HS-27A (cell line): ENCODE results near the gene LRRC15.

Experiments used
- DNase-seq: peaks from one replicate; pipeline ENCODE4 v3.0.0-alpha.2; 2012; ENCODE audit warnings: low read depth, missing footprints

LRRC15 gene

GRCh38 chr3:194316918-194317317 is 52.6 kb downstream of the LRRC15 start:
- no peak for DNase-seq

- DNase-seq = no peak
These were observed 53.6 kb downstream of the LRRC15 start for GRCh38 chr3:194315965-194316361.

GRCh38 chr3:194315088-194315964 is 54.2 kb downstream of the LRRC15 start:
- DNase-seq = no peak

GRCh38 chr3:194314388-194315068 is 55.0 kb downstream of the LRRC15 start:
- no peak for DNase-seq

GRCh38 chr3:194313560-194314387 is 55.8 kb downstream of the LRRC15 start:
- DNase-seq = no peak

GRCh38 chr3:194312743-194313281 is 56.7 kb downstream of the LRRC15 start:
- DNase-seq = no peak

- no peak for DNase-seq
These were observed 57.3 kb downstream of the LRRC15 start for GRCh38 chr3:194312186-194312742.

GRCh38 chr3:194311000-194311399 is 58.5 kb downstream of the LRRC15 start:
- DNase-seq = no peak

GRCh38 chr3:194310060-194310835 is 59.3 kb downstream of the LRRC15 start:
- no peak for DNase-seq

GRCh38 chr3:194308601-194309449 is 60.7 kb downstream of the LRRC15 start:
- DNase-seq = no peak

GRCh38 chr3:194307849-194308248 is 61.7 kb downstream of the LRRC15 start:
- no peak for DNase-seq

GRCh38 chr3:194306771-194307640 is 62.5 kb downstream of the LRRC15 start:
- DNase-seq = no peak

- DNase-seq = no peak
These were observed 63.3 kb downstream of the LRRC15 start for GRCh38 chr3:194306109-194306686.

GRCh38 chr3:194305356-194306108 is 64.0 kb downstream of the LRRC15 start:
- DNase-seq = no peak
